Measurements from ENCODE around the gene AHCYL2. TPM values are rescaled to one million over a fixed set of nuclear protein-coding genes. Genes with fewer than 3 reads are reported as not detected.

AHCYL2 gene
- total RNA-seq, 2 experiments from 2014 or later = 5.0 to 8.7 TPM

- CTCF ChIA-PET (ENCODE audit: unreplicated experiment) = no interaction called here
- H3K9me3 ChIP-seq (ENCODE audit: low read length) = no peaks in the 10 kb centered on the region
- POLR2A ChIA-PET = interaction anchor here (1.0 to 3.2 kb wide), 2 partner anchors 9 to 25 kb away, joined by 3 to 16 read pairs; no protein-coding TSS in a partner anchor
- H3K27ac ChIP-seq (ENCODE audit: low read depth, low read length, poor library complexity, severe bottlenecking) = no peak overlapping the region
- DNase-seq (ENCODE audit: low spot score) = peak; percentile 13
- H3K9me2 ChIP-seq (ENCODE audit: insufficient read depth, low read length) = peaks cover 3% of the 10 kb centered on the region; the same call in 1 of the 2 replicates
- BruUV-seq (replicated peaks) = no TSS peak
- peak overlapping the region; percentile 12; the same call in 1 of the 2 replicates for H3K4me2 ChIP-seq (ENCODE audit: low read length)
- no peak for TF ChIP-seq EZH2phosphoT487 (IDR thresholded peaks at IDR 0.05; ENCODE audit: borderline replicate concordance, low read depth, low read length)
- TF ChIP-seq CTCF (conservative IDR thresholded peaks at IDR 0.05; ENCODE audit: low read length) = no peak
- intact Hi-C loops (cut with micrococcal nuclease; ENCODE audit: unreplicated experiment) = no loop called here
- H3K4me1 ChIP-seq (ENCODE audit: insufficient read depth, low read length, poor library complexity, severe bottlenecking) = peaks cover 7% of the 10 kb centered on the region
- no peaks in the 10 kb centered on the region for H3K79me2 ChIP-seq (ENCODE audit: insufficient read depth, low read depth, low read length)
- H2AFZ ChIP-seq (ENCODE audit: low read length) = no peak overlapping the region
- no peaks in the 10 kb centered on the region for H3K36me3 ChIP-seq (ENCODE audit: insufficient read depth, low read length)
- H3K4me3 ChIP-seq (ENCODE audit: low read depth, low read length, poor library complexity, severe bottlenecking) = no peak overlapping the region
- no peaks in the 10 kb centered on the region for H4K20me1 ChIP-seq (ENCODE audit: insufficient read depth, low read length)
Observed at GRCh38 chr7:129258649-129259389, 34.0 kb downstream of the AHCYL2 start.

DNA sequence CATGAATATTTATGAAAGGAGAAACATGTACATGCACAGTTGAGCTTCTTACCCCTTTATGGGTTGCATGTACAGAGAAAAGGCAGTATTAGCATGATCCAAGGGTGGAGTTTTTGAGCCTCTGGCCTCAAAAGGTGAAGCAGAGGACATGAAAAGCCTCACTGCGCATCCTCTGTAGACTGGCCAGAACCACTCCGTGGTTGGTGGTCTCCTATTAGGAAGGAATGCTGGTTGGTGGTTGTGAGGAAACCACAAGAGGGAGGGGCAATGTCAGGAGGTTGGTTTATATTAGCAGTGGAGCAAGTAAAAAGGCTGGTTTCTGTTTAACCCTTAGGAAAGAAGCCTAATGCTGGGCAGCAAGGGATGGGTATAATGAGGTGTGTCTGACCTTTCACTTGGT lies 37.5 kb downstream of the AHCYL2 start:
- no peak overlapping the region for H3K27ac ChIP-seq (ENCODE audit: low read depth, low read length, poor library complexity, severe bottlenecking)
- no peaks in the 10 kb centered on the region for H3K36me3 ChIP-seq (ENCODE audit: insufficient read depth, low read length)
- no peaks in the 10 kb centered on the region for H3K9me3 ChIP-seq (ENCODE audit: low read length)
- peaks cover 7% of the 10 kb centered on the region for H3K4me1 ChIP-seq (ENCODE audit: insufficient read depth, low read length, poor library complexity, severe bottlenecking)
- H3K4me3 ChIP-seq (ENCODE audit: low read depth, low read length, poor library complexity, severe bottlenecking) = no peak overlapping the region
- ChIA-PET CTCF (ENCODE audit: unreplicated experiment) (interaction anchor here (0.8 kb wide), 1 partner anchor 29 kb away, joined by 4 read pairs; no protein-coding TSS in a partner anchor), POLR2A (interaction anchor here (1.0 kb wide), 1 partner anchor 8 kb away, joined by 4 read pairs; no protein-coding TSS in a partner anchor)
- no peak overlapping the region for H3K4me2 ChIP-seq (ENCODE audit: low read length)
- TF ChIP-seq CTCF (conservative IDR thresholded peaks at IDR 0.05; ENCODE audit: low read length) (no peak), EZH2phosphoT487 (IDR thresholded peaks at IDR 0.05; ENCODE audit: borderline replicate concordance, low read depth, low read length) (no peak)
- no peak overlapping the region for H2AFZ ChIP-seq (ENCODE audit: low read length)
- H4K20me1 ChIP-seq (ENCODE audit: insufficient read depth, low read length) = no peaks in the 10 kb centered on the region
- no peak for DNase-seq (ENCODE audit: low spot score)
- intact Hi-C loops (cut with micrococcal nuclease; ENCODE audit: unreplicated experiment) = no loop called here
- no TSS peak for BruUV-seq (replicated peaks)
- H3K79me2 ChIP-seq (ENCODE audit: insufficient read depth, low read depth, low read length) = no peaks in the 10 kb centered on the region
- H3K9me2 ChIP-seq (ENCODE audit: insufficient read depth, low read length) = peaks cover 3% of the 10 kb centered on the region; the same call in 1 of the 2 replicates

DNA sequence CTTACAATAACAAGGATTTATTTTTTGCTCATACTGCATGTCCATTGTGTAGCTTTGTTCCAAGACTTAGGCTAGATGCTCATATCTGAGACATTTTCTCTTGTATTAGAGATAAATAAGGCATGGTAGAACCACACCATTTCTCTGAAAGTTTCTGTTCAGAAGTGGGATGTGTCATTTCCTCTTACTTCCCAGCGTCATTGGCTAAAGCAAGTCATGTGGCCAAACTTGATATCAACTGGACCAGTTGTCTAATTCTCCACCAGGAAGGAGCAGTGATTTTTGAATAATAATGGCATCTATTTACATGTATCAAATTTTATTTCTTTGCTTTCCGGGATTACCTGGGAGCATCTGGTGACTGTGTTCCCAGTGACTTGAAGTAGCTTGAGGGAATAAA lies 38.3 kb downstream of the AHCYL2 start:
- Histone ChIP-seq H3K4me2 (ENCODE audit: low read length) (no peak overlapping the region), H3K4me1 (ENCODE audit: insufficient read depth, low read length, poor library complexity, severe bottlenecking) (peaks cover 7% of the 10 kb centered on the region), H3K79me2 (ENCODE audit: insufficient read depth, low read depth, low read length) (no peaks in the 10 kb centered on the region), H3K27ac (ENCODE audit: low read depth, low read length, poor library complexity, severe bottlenecking) (no peak overlapping the region), H3K9me3 (ENCODE audit: low read length) (no peaks in the 10 kb centered on the region), H3K4me3 (ENCODE audit: low read depth, low read length, poor library complexity, severe bottlenecking) (no peak overlapping the region), H3K36me3 (ENCODE audit: insufficient read depth, low read length) (no peaks in the 10 kb centered on the region), H4K20me1 (ENCODE audit: insufficient read depth, low read length) (no peaks in the 10 kb centered on the region), H2AFZ (ENCODE audit: low read length) (no peak overlapping the region), H3K9me2 (ENCODE audit: insufficient read depth, low read length) (no peaks in the 10 kb centered on the region)
- POLR2A ChIA-PET = no interaction called here
- intact Hi-C loops (cut with micrococcal nuclease; ENCODE audit: unreplicated experiment) = no loop called here
- TF ChIP-seq CTCF (conservative IDR thresholded peaks at IDR 0.05; ENCODE audit: low read length) (no peak), EZH2phosphoT487 (IDR thresholded peaks at IDR 0.05; ENCODE audit: borderline replicate concordance, low read depth, low read length) (no peak)
- CTCF ChIA-PET (ENCODE audit: unreplicated experiment) = no interaction called here
- BruUV-seq (replicated peaks) = no TSS peak
- DNase-seq (ENCODE audit: low spot score) = no peak

Data from OCI-LY7 (cell line).